B cell (primary cell): Measurements from ENCODE around the gene PTPRF. TPM values are rescaled to one million over a fixed set of nuclear protein-coding genes. Genes with fewer than 3 reads are reported as not detected.

Experiments
- ATAC-seq: fragments of 200-7000 bp; cut with Tn5 transposase; one replicate; pipeline ENCODE4 v1.10.0; 2021; ENCODE audit warnings: low read depth, mild to moderate bottlenecking, moderate number of reproducible peaks, moderate library complexity
- CTCF ChIA-PET: fragments of 350-600 bp; sonication (Branson Sonifier 250); formaldehyde crosslinking; loops from one replicate; lab custom pipeline; 2021; ENCODE audit warnings: antibody characterized with exemption, inconsistent platforms; lab: Charles Lee
- POLR2A ChIA-PET: fragments of 350-600 bp; sonication (Branson Sonifier 250); formaldehyde crosslinking; loops from one replicate; lab custom pipeline; 2021; ENCODE audit warnings: antibody characterized with exemption; lab: Charles Lee
- DNase-seq: peaks from one replicate; pipeline ENCODE4 v3.0.0; 2013
- H2AFZ ChIP-seq: 2 replicates; pipeline ENCODE4 v1.6.1; 2012; ENCODE audit warnings: mild to moderate bottlenecking, low read depth, low read length; ENCODE audit not compliant: insufficient read depth, poor library complexity, severe bottlenecking
- H3K27ac ChIP-seq, 2 donors: 1 replicate in 1 of 2; 2 replicates in 1 of 2; pipeline ENCODE4 v1.5.1; 2012 to 2013; ENCODE audit warnings: low read length in 2 of 2, mild to moderate bottlenecking in 2 of 2, moderate library complexity in 1 of 2
- H3K27me3 ChIP-seq, 4 experiments: fragments of 200-600 bp in 1 of 4; sonication (generic) in 1 of 4; replicated peaks in 1 of 4; 1 replicate in 2 of 4; 2 replicates in 2 of 4; pipeline versions ENCODE4 v1.6.1 to v1.7.0; 2013 to 2016; ENCODE audit warnings: low read length in 3 of 4, mild to moderate bottlenecking in 2 of 4, mixed read lengths in 1 of 4, moderate library complexity in 1 of 4; ENCODE audit not compliant: insufficient read depth in 4 of 4, control insufficient read depth in 3 of 4; ENCODE audit errors: control extremely low read depth in 1 of 4
- H3K36me3 ChIP-seq, 2 experiments: replicated peaks in 1 of 2; 1 replicate in 1 of 2; 2 replicates in 1 of 2; pipeline versions ENCODE4 v1.6.1 to v1.7.1; 2013; ENCODE audit warnings: low read length in 1 of 2; ENCODE audit not compliant: insufficient read depth in 2 of 2, control insufficient read depth in 1 of 2; ENCODE audit errors: control extremely low read depth in 1 of 2, extremely low read depth in 1 of 2
- H3K4me1 ChIP-seq, 2 donors: fragments of 200-600 bp in 1 of 2; sonication (generic) in 1 of 2; 1 replicate in 1 of 2; 2 replicates in 1 of 2; pipeline versions ENCODE4 v1.5.1 to v1.6.1; 2013 to 2017; ENCODE audit warnings: low read length in 2 of 2; ENCODE audit not compliant: control insufficient read depth in 2 of 2, insufficient read depth in 2 of 2
- H3K4me2 ChIP-seq: replicated peaks from 2 replicates; pipeline ENCODE3; 2012; ENCODE audit warnings: mild to moderate bottlenecking, low read depth, low read length; ENCODE audit not compliant: poor library complexity, severe bottlenecking
- H3K4me3 ChIP-seq, 5 experiments: fragments of 200-600 bp in 1 of 5; sonication (generic) in 1 of 5; 1 replicate in 3 of 5; 2 replicates in 2 of 5; pipeline versions ENCODE4 v1.5.1 to v1.7.0; 2011 to 2016; ENCODE audit warnings: low read length in 4 of 5, mild to moderate bottlenecking in 4 of 5, low read depth in 2 of 5, control low read depth in 1 of 5, moderate library complexity in 1 of 5; ENCODE audit not compliant: insufficient read depth in 1 of 5; ENCODE audit errors: control extremely low read depth in 1 of 5, extremely low read depth in 1 of 5
- H3K79me2 ChIP-seq: fragments of 200-600 bp; sonication (generic); one replicate; pipeline ENCODE4 v1.6.0; 2016; ENCODE audit warnings: low read length; ENCODE audit not compliant: control insufficient read depth, insufficient read depth
- H3K9ac ChIP-seq: fragments of 200-600 bp; sonication (generic); 2 replicates; pipeline ENCODE4 v1.6.1; 2017; ENCODE audit warnings: mild to moderate bottlenecking, low read length, moderate library complexity
- H3K9me3 ChIP-seq, 3 donors: one replicate each; pipeline versions ENCODE4 v1.6.1 to v1.7.1; 2013; ENCODE audit warnings: low read length in 2 of 3; ENCODE audit not compliant: control insufficient read depth in 2 of 3, insufficient read depth in 1 of 3; ENCODE audit errors: control extremely low read depth in 1 of 3
- H4K20me1 ChIP-seq: 2 replicates; pipeline ENCODE4 v1.6.0; 2012; ENCODE audit warnings: mild to moderate bottlenecking, low read length; ENCODE audit not compliant: insufficient read depth, control insufficient read depth, poor library complexity, severe bottlenecking
- H3K27ac Mint-ChIP-seq: one replicate; pipeline ENCODE4 v1.8.0; 2021; ENCODE audit warnings: mixed read lengths
- H3K27me3 Mint-ChIP-seq: one replicate; pipeline ENCODE4 v1.8.0; 2021; ENCODE audit warnings: mixed read lengths
- H3K4me1 Mint-ChIP-seq: one replicate; pipeline ENCODE4 v1.8.0; 2021; ENCODE audit warnings: mixed read lengths
- H3K4me3 Mint-ChIP-seq: one replicate; pipeline ENCODE4 v1.8.0; 2021; ENCODE audit warnings: mixed read lengths
- H3K9me3 Mint-ChIP-seq: one replicate; pipeline ENCODE4 v1.8.0; 2022; ENCODE audit warnings: mixed read lengths; ENCODE audit not compliant: insufficient read depth
- EZH2 ChIP-seq: IDR thresholded peaks from 2 replicates; pipeline ENCODE4 v1.6.1; 2012; ENCODE audit warnings: borderline replicate concordance, low read depth, mild to moderate bottlenecking, moderate library complexity, low read length; ENCODE audit not compliant: insufficient read depth, poor library complexity, severe bottlenecking
- WGBS: methylation state at CpG from one replicate; pipeline ENCODE4 v1.1.5; 2013; ENCODE audit warnings: missing lambda C conversion rate; ENCODE audit not compliant: insufficient coverage; 5-methylcytosine and 5-hydroxymethylcytosine counted together
- intact Hi-C: fragments of 100-400 bp; cut with micrococcal nuclease; formaldehyde crosslinking; loops from one replicate; pipeline ENCODE4 v1.10.0; 2022
- polyA plus RNA-seq: library from polyadenylated mRNA; depleted of rRNA; stranded (reverse); fragments of >200 nt; gene quantifications from 2 replicates; pipeline ENCODE4 v1.2.3, GENCODE V29; 2012
- total RNA-seq, 2 donors: library from RNA; stranded (reverse); fragments of 120-200 nt in 1 of 2; gene quantifications; 1 replicate in 1 of 2; 2 replicates in 1 of 2; pipeline versions ENCODE4 v1.2.3 to v1.2.4, GENCODE V29; 2013 to 2022
- TF ChIP-seq, protein P1 (sequence below): fragments of 200-600 bp; IDR thresholded peaks from one replicate; pipeline ENCODE4 v1.8.0; 2022; ENCODE audit warnings: antibody characterized with exemption, mild to moderate bottlenecking

The PTPRF gene
- total and polyA plus RNA-seq, 2 donors (not counting 1 experiment from before 2014, with no cell fraction given): 0.07 to 0.13 TPM

DNA sequence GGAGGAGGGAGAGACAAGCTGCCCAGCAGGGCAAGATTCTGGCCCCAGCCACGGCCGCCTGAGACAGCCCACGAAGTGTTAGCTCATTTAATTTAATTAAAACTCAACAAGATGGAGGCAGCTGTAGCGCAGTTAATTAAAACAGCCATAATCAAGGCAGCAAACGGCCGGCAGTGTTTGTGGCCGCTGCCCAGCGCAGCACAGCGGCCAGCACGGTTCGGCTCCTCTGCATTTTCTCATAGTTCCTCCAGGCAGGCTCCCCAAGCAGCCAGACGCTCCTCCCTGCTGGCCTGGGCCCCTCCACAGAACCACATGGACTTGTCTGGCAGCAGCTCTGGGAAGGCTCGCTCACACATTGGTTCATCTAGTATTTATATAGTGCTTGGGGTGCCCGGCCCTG is 40.0 kb downstream of the PTPRF start:
- no peak for TF ChIP-seq EZH2
- TF ChIP-seq, protein P1, sequence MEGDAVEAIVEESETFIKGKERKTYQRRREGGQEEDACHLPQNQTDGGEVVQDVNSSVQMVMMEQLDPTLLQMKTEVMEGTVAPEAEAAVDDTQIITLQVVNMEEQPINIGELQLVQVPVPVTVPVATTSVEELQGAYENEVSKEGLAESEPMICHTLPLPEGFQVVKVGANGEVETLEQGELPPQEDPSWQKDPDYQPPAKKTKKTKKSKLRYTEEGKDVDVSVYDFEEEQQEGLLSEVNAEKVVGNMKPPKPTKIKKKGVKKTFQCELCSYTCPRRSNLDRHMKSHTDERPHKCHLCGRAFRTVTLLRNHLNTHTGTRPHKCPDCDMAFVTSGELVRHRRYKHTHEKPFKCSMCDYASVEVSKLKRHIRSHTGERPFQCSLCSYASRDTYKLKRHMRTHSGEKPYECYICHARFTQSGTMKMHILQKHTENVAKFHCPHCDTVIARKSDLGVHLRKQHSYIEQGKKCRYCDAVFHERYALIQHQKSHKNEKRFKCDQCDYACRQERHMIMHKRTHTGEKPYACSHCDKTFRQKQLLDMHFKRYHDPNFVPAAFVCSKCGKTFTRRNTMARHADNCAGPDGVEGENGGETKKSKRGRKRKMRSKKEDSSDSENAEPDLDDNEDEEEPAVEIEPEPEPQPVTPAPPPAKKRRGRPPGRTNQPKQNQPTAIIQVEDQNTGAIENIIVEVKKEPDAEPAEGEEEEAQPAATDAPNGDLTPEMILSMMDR: no peak

GRCh38 chr1:43572084-43572483 is 41.4 kb downstream of the PTPRF start:
- H4K20me1 ChIP-seq: no peaks in the 10 kb centered on the region
- Mint-ChIP-seq H3K27ac (no peak overlapping the region), H3K9me3 (no peaks in the 10 kb centered on the region), H3K27me3 (peaks cover 3% of the 10 kb centered on the region), H3K4me1 (no peaks in the 10 kb centered on the region), H3K4me3 (no peak overlapping the region)
- H3K27me3 ChIP-seq: no peaks in the 10 kb centered on the region
- no peaks in the 10 kb centered on the region for H3K9me3 ChIP-seq
- no peak overlapping the region for H3K27ac ChIP-seq
- no peak overlapping the region for H2AFZ ChIP-seq
- H3K4me2 ChIP-seq: no peak overlapping the region
- ChIA-PET CTCF (no interaction called here), POLR2A (no interaction called here)
- no peak overlapping the region for H3K9ac ChIP-seq
- H3K4me1 ChIP-seq: peaks cover 0 to 7% of the 10 kb centered on the region in 2 donors
- TF ChIP-seq, protein P1: no peak
- no peak for TF ChIP-seq EZH2
- DNase-seq (no peak), ATAC-seq (no peak)
- H3K79me2 ChIP-seq: no peaks in the 10 kb centered on the region
- WGBS: 55% methylated on average over 2 of the region's 2 CpGs
- no peak overlapping the region for H3K4me3 ChIP-seq
- no peaks in the 10 kb centered on the region for H3K36me3 ChIP-seq
- intact Hi-C loops: no loop called here

More for the DNA sequence above, 40.0 kb downstream of the PTPRF start:
- H3K4me2 ChIP-seq: no peak overlapping the region
- no peak overlapping the region for H3K27ac ChIP-seq
- H3K9me3 ChIP-seq: no peaks in the 10 kb centered on the region
- Mint-ChIP-seq H3K27ac (no peak overlapping the region), H3K4me3 (no peak overlapping the region), H3K4me1 (peaks cover 2% of the 10 kb centered on the region), H3K27me3 (peaks cover 14% of the 10 kb centered on the region), H3K9me3 (no peaks in the 10 kb centered on the region)
- POLR2A ChIA-PET: no interaction called here
- intact Hi-C loops: no loop called here
- no peaks in the 10 kb centered on the region for H3K79me2 ChIP-seq
- WGBS: 90% methylated on average over 13 of the region's 14 CpGs
- peaks cover 4 to 10% of the 10 kb centered on the region in 2 donors for H3K4me1 ChIP-seq
- DNase-seq (no peak), ATAC-seq (no peak)
- CTCF ChIA-PET: no interaction called here
- H2AFZ ChIP-seq: no peak overlapping the region
- H3K4me3 ChIP-seq: no peak overlapping the region
- H3K9ac ChIP-seq: no peak overlapping the region
- H3K36me3 ChIP-seq: no peaks in the 10 kb centered on the region
- H4K20me1 ChIP-seq: no peaks in the 10 kb centered on the region
- peaks cover 0 to 10% (median 0%) of the 10 kb centered on the region in 4 experiments for H3K27me3 ChIP-seq
